HG02642 (cell line): Measurements from ENCODE around the gene PLET1.
"Not testable (repeated sequence)": the region's sequence is repeated elsewhere in the genome, so short reads cannot be mapped to it uniquely, and the experiment has no call there.

Experiments
- ATAC-seq: cut with Tn5 transposase; IDR thresholded peaks from one replicate; pipeline ENCODE4 v1.9.1; 2021; ENCODE audit warnings: mild to moderate bottlenecking; ENCODE audit not compliant: unreplicated experiment, poor library complexity

Gene PLET1

DNA sequence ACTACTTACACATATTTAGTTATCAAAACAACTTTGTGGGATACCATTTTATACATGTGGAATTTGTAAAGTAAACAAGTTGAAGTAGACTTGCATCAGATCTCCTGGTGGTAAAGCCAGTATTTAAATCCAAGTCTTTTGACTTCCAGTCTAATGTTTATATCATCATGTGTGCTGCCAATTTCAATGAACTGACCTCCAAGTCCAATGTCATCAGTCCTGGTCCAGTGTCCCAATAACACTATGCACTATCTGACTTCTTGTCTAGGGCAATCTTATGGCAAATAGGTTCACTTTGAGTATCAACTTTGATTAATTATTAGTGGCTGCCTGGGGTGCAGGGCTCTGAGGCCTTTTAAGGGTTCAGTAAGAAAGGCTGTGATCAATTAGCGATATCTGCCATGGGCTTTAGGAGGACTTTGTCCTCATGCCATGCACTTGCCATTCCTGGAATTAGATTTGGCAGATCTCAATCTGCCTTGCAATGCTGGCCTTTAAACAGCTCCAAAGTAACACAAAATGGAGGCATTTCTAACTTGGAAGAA, 44.0 kb downstream of the PLET1 start:
- ATAC-seq = no peak

DNA sequence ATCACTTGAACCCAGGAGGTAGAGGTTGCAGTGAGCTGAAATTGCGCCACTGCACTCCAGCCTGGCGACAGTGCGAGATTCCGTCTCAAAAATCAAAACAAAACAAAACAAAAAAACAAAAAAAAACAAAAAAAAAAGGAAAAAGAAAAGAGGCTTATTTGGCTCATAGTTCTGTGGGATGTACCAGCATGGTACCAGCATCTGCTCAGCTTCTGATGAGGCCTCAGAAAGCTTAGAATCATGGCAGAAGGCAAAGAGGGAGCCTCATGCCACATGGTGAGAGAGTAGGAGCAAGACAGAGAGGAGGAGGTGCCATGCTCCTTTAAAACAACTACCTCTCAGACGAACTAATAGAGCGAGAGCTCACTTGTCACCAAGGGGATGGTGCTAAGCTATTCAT, 45.0 kb downstream of the PLET1 start:
- ATAC-seq = no peak

DNA sequence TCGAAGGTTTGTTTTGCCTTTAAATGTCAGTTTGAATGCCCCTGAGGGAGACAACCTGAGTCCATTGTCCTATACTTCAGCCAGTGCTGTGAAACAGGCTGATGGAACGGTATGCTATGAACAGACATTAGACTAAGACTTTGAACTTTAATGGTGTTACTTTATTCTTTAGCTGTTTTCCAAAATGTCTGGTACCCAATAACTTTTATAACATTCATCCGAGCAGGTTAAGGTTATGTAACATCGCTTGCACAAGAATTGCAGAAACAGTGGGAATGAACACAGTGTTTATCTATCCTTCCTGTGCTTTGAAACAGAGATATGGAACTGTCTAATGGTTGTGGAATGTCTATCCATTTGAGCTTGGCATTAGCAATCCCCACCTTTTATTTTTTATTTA, 46.9 kb downstream of the PLET1 start:
- ATAC-seq = no peak

DNA sequence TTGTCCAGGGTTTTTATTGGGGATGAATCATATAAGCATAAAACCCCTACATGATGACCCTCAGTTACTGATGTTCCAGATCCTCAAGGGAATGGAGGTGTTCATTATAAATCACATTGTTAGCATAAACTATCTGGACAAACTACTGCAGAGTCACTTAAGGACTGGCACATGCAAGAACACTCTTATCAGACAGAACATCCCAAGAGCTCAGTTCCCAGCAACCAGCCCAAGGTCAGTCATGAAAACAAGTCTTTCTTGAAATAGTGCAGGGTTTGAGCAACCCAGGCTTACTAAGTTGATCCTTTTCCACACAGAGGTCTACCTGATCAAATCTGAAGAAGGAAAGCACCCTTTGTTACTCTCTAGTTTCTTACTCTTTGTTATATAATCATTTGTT, 48.0 kb downstream of the PLET1 start:
- no peak for ATAC-seq

DNA sequence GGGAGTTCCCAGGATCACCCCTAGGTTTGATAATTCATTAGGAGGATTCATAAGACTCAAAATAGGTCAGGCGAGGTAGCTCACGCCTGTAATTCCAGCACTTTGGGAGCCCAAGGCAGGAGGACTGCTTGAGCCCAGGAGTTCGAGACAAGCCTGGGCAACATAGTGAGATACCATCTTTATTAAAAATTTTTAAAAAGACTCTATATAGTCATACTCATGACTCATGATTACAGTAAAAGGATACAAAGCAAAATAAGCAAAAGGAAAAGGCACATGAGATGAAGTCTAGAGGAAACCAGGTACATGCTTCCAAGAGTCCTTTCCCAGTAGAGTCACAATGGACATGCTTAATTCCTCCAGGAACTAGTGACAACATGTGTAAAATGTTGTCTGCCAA, 48.4 kb downstream of the PLET1 start:
- ATAC-seq = no peak

DNA sequence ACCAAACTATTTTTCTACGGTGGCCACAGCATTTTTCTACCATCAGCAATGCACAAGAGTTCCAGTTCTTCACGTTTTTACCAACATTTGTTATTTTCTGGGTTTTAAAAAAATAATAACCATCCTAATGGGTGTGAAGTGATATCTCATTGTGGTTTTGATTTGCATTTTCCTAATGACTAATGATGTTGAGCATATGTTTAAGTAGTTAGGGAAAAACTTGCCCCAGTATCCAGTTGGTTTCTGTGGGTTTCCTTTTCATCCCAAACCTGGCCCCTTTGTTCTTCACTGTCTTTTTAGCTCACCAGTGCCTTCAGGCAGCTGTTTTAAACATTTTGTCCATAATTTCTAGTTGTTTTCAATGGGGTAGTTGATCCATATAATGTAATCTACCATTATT, 49.1 kb downstream of the PLET1 start:
- ATAC-seq = no peak

DNA sequence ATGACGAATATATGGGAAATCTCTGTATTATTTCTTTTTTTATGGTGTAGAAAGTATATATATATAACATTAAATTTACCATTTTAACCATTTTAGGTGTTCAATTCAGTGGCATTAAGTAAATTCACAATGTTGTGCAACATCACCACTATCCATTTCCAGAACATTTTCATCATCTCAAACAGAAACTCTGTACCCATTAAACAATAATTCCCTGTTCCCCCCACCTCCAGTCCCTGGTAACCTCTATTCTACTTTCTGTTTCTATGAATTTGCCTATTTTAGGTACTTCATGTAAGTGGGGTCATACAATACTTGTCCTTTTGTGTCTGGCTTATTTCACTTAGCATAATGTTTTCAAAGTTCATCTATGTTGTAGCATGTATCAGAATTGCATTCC, 49.8 kb downstream of the PLET1 start:
- no peak for ATAC-seq

DNA sequence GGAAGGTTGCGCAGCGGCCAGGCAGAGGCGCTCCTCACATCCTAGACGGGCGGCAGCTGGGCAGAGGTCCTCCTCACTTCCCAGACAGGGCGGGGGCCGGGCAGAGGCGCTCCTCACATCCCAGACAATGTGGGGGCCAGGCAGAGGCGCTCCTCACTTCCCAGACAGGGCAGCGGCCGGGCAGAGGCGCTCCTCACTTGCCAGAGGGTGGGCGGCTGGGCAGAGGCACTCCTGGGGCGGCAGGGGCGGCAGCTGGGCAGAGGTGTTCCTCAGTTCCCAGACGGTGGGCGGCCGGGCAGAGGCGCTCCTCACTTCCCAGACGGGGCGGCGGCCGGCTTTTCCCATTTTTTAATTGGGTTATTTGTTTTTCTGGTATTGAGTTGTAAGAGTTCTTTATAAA, 54.6 kb downstream of the PLET1 start:
- no peak for ATAC-seq

DNA sequence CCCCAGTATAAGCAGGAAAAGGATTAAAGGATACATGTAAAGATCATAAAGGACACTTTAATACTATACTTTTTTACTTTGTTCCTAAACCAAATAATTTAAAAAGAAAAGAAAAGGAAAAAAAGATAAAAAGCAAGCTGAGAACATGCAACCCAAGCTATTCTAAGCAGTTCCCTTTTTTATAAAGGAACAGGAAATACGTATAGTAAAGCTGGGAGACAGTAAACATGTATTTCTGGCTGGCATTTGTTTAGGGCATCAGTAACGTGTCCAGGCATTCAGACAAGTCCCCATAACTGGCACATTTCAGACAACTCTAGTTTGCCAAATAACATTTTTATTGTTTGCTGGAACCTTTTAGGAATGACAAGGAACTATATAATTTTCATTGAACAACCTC, 60.4 kb downstream of the PLET1 start:
- ATAC-seq = no peak

DNA sequence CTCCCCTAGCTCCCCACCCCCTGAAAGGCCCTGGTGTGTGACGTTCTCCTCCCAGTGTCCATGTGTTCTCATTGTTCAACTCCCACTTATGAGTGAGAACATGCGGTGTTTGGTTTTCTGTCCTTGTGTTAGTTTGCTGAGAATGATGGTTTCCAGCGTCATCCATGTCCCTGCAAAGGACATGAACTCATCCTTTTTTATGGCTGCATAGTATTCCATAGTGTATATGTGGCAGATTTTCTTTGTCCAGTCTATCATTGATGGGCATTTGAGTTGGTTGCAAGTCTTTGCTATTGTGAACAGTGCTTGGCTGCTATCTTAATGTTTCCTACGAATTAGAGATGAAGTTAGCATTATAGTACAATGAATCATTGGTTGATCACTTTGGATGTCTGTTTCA, 61.6 kb downstream of the PLET1 start:
- ATAC-seq = not testable (repeated sequence)
